Cardiac fibroblast (primary cell): ENCODE measurements around the gene CNOT4.
"Not testable (repeated sequence)": the region's sequence is repeated elsewhere in the genome, so short reads cannot be mapped to it uniquely, and the experiment has no call there.

Experiments
- DNase-seq, 2 donors: peaks; one replicate each; pipeline versions ENCODE4 v3.0.0 to v3.0.0-alpha.2; 2010; ENCODE audit warnings: low read depth in 2 of 2
- H3K4me3 ChIP-seq, 2 donors: replicated peaks in 1 of 2; 1 replicate in 1 of 2; 2 replicates in 1 of 2; pipeline ENCODE4 v1.5.1; 2011; ENCODE audit warnings: low read depth in 2 of 2, low read length in 2 of 2, mild to moderate bottlenecking in 2 of 2, moderate library complexity in 1 of 2
- CTCF ChIP-seq: IDR thresholded peaks from one replicate; pipeline ENCODE4 v1.5.1; 2011; ENCODE audit warnings: low read depth, mild to moderate bottlenecking, low read length, inconsistent platforms

The CNOT4 gene

GRCh38 chr7:135326636-135327280 is 183.1 kb downstream of the CNOT4 start:
- no peak for TF ChIP-seq CTCF
- H3K4me3 ChIP-seq: no peak overlapping the region
- DNase-seq: peak; percentile 40 to 46

DNA sequence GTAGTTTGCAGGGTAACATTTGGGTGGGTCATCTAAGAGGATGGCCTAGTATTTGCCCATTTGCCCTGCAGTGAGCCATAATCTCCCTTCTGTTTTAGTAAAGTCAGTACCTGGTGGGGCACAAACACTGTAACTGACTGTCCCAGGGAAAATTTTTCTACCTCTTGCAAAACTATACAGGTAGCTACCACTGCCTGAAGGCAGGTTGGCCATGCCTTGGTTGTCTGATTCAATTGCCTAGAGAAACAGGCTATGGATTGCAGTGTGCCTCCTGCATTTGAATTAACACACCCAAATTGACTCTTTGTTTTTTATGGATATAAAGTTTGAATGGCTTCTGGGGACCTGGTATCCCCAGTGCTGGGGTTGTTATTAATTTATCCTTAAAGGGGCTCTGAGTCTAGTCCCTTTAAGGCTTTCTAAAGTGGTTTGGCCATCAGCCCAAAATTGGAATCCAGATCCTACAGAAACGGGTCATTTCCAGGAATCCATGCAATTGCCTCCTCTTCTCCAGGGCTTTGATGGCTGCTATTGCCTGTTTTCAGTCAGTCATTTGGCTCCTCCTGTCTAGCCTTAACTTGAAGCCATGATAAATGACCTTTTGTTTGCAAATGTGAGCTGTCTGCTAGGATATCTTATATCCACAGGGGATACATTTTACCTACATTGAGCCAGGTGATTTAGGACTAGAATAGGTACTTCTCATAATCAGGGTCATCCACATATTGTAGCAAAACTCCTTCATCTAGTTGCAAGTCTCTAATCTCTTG is 187.1 kb downstream of the CNOT4 start:
- no peak for TF ChIP-seq CTCF
- DNase-seq: no peak
- no peak overlapping the region for H3K4me3 ChIP-seq

DNA sequence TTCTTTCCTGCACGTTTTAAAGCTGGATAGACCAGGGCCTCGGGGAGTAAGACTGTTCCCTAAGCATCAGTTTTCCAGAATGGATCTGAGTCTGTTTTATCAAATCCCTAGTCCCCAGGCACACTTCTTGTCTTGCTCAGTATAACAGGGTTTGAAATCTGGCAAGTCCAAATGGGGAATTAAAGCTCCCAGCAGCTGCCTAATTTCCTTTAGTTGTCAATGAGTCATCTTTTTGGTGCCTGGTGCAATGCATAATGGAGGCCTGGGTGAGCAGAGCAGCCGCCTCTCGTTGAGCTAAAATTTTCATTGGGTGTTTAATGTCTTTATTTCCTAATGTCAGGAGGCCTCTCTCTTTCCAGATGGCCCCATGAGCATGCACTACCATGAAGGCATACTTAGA is 188.3 kb downstream of the CNOT4 start:
- TF ChIP-seq CTCF: no peak
- no peak overlapping the region for H3K4me3 ChIP-seq
- DNase-seq: peak; percentile 68 to 89

- not testable (repeated sequence) for H3K4me3 ChIP-seq, DNase-seq
Observed at GRCh38 chr7:135320953-135321352, 188.9 kb downstream of the CNOT4 start.

DNA sequence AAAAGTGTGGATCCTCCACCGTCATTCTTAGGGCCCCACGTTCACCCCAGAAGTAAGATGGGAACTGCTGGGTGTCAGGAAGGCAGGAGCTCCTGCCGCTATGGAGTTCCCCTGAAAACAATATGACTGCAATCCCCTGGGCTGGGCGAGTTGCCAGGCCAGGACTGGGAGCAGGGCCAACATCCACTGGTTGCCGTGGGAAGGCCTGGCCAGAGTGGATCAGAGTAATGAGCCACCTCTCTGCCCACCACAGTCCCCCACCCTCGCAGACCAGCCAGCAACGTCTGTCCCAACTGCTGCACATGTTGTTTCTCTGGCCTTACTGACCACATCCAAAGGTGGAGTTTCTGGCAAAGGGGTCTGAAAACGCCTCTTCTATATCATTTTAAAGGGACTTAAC is 189.6 kb downstream of the CNOT4 start:
- peak; percentile 91 to 94 for DNase-seq
- no peak overlapping the region for H3K4me3 ChIP-seq
- TF ChIP-seq CTCF: no peak

DNA sequence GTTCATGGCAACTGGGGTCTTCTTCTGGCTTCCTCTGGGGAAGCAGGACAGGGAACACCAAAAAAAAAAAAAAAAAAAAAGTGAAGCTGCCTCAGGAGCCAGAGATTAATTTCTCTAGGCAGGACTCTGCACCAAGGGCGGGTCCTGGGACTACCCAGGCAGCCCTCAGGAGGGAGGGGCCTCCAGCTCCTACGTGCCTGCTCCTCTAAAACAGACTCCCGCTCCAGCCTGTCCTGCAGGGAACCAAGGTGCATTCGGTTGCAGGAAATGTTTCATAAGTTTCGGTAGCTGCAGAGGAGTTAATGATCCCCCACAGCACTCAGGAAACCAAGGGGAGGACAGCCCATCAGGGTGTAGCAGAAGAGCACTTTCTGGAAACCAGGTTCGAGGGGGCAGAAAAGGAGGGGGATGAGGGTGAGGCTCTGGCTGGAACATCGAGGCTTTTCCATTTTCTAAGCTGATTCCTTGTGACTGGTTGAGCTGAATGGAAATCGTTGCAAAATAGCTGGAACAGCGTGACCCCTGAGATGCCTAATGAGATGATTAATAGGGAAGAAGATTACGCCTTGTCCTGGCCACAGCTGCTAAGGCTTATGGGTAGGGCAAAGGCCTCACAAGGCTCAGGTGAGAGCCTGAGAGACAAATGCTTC is 192.1 kb downstream of the CNOT4 start:
- H3K4me3 ChIP-seq: no peak overlapping the region
- peak in 1 of 2 donors; percentile 19 for DNase-seq
- no peak for TF ChIP-seq CTCF

DNA sequence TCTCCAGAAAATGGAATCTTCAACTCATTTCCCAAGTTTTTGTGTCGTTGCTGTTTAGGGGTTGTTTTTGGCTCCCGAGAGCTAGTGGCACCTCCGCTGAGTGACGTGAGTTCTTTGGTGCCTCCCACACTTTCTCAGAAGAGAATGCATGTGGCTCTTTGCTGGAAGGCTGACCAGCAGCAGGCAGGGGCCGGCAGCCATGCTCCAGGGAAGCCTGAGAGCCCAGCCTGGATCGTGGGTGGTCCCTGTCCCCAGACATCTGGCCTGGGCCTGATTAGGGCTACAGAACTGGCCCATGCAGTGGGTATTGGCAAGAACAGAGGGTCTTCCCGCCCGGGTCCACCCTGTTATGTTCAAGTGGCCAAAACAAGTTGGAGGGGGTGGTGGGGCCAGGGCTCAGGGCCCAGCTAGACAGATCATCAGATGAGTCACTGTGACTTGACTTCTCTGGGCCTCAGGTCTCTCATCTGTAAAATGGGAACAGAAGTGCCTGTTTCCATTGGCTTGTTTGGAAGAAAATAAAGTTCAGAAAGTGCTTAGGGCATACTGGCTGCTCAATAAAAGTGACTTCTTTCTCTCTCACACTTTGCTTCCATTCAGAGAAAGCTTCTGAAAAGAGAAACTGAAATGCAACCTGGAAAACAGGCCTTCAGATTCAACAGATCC is 193.1 kb downstream of the CNOT4 start:
- no peak overlapping the region for H3K4me3 ChIP-seq
- no peak for TF ChIP-seq CTCF
- no peak for DNase-seq
